GM21737 (cell line): Measurements from ENCODE around the gene FAAP100.

Experiments used
- ATAC-seq: cut with Tn5 transposase; IDR thresholded peaks from one replicate; pipeline ENCODE4 v1.9.1; 2021; ENCODE audit warnings: mild to moderate bottlenecking, moderate library complexity; ENCODE audit not compliant: unreplicated experiment

Gene FAAP100

DNA sequence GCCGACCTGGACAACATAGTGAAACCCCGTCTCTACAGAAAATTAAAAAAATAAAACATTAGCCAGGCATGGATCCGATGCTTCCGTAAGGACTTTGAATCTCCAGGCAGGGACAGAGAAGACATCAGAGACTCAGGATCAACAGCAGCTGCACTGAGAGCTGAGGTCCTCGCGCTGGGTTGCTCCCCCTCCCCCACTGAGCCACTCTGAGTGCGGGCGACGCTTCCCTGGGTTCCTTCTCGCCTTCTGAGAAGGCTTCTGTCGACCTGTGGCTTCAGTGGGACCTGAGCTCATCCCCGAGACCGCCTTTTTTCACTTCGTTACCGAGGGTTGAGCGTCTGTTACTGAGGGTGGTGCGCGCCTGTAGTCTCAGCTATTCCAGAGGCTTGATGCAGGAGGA is 60.0 kb downstream of the FAAP100 start:
- ATAC-seq, result no peak

DNA sequence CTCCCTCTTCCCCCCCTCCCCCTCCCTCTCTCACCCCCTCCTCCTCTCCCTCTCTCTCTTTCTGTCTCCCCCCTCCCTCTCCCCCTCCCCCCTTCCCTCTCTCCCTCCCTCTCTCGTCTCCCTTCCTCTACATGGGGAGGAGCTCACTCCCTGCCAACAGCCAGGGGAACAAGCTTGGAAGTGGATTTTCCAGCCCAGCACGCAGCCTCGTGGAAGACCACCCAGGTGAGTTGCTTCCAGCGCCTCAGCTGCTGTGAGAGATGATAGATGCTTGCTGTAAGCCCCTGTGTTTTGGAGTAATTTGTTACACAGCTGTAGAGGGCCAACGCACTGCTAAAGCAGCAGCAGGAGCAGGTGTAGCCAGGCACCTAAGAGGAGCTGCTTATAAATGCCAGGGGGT is 60.4 kb downstream of the FAAP100 start:
- ATAC-seq, result no peak

- no peak for ATAC-seq
Measured at GRCh38 chr17:81491181-81491581, 61.0 kb downstream of the FAAP100 start.

DNA sequence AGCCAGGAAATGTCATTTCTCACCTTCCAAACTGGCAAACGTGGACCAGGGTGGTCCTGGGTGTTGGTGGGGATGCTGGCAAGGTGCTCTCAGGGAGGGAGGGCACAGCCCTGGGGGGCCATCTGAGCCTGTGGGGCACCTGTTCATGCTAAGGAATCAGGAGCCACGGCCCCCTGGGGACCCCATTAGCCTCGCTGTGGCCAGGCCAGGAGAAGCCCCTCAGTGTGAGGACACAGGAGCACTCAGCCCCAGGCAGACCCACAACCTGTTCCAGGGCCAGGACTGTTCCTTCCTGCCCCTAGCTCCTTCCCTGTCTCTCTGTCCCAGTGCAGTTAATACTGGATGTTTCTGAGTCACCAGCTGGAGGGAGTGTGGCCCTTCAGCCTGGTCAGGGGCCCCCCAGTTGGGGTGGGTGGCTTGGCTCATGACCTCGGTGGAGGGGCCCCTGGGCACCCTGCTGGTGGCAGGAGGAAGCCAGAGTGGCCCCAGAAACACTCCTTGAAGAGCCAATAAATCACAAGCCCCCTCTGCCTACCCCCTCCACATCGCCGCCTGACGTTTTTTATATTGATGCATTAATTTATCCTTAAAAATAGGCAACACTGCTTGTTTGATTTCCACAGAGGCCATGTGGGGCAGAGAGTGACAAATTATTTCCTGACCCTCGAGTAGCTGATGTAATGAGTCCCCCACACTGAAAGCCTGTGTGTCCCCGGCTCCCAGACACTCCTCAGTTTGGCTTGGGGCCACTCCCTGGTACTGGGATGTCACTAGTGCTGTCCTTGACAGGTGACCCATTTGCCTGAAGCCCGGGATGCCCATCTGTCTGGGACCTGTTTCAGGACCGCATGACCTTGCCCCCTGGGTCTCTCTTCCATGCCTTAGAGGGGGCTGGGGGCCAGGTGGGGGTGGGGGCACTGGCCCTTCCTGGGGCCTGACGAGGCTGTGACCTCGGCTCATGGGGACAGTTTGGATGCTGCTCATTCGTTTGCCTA is 61.9 kb downstream of the FAAP100 start:
- no peak for ATAC-seq
